ENCODE data around the gene PON3.
A peak's percentile ranks its signal among the peaks of the same experiment; 100 is the strongest.

Gene PON3

DNA sequence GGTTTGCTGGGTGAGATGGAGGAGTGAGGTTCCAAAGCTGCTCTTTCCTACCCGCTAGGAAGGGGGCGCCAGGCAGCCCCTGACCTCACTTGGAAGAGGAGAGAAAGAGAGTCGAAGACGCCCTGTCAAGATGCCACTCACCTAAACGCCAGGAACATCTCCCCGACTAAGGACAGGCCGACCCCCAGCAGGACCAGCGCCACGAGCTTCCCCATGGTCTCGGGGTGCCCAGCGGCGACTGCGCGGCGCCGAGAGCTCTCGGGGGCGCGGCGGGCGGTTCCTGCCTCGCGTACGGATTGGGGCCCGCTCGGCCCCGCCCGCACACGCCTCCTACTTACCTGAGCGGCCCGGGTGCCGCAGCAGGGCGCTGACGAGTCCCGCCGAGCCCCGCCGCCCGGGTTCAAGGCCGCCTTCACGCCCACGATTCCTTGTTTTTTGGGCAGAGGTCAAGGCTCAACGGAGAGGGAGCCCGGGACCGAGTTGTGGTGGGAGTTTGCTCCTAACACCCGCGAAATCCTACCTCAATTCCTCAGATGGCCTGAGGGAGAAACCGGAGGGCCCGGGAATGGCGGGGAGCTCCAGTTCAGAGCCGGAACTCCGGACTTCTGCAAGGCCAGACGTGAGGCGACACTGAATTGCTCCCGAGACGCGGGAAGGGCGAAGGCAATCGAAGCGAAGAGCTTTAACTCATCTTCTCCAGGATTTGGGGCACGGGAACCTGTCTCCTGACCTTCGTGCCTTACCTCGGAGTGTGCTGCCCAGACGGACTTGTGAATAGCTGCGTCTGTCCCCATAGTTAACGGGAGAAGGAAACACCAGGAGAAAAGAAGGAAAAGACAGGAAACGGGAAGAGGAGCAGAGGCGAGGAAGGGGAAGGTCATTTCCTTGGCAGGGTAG lies at the start of gene PON3:
PON3 (minus strand) TSS at position 240 of the 897 bp plus-strand sequence; CDS start at position 215, 25 bp downstream.
- peak in 1 of 2 donors; percentile 11 for DNase-seq

DNA sequence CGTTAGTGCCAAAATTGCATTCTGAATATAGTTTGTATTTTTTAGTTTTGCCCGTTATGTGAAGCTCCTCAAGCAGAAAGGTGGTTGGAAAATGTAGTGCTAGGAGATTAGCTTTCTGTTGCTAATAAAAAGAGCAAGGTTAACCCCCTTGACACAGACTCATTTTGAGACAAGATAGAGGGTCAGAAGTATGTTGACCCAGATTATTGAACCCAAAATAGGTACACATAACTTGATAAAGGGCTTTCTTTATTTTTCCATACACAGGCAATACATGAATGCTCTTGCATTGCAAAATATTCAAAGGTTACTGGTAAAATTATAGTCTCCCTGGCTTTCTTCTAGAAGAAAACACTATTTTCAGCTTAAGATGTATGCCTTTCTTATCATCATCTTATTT lies 48.6 kb upstream of the PON3 start:
- no peak for DNase-seq

DNA sequence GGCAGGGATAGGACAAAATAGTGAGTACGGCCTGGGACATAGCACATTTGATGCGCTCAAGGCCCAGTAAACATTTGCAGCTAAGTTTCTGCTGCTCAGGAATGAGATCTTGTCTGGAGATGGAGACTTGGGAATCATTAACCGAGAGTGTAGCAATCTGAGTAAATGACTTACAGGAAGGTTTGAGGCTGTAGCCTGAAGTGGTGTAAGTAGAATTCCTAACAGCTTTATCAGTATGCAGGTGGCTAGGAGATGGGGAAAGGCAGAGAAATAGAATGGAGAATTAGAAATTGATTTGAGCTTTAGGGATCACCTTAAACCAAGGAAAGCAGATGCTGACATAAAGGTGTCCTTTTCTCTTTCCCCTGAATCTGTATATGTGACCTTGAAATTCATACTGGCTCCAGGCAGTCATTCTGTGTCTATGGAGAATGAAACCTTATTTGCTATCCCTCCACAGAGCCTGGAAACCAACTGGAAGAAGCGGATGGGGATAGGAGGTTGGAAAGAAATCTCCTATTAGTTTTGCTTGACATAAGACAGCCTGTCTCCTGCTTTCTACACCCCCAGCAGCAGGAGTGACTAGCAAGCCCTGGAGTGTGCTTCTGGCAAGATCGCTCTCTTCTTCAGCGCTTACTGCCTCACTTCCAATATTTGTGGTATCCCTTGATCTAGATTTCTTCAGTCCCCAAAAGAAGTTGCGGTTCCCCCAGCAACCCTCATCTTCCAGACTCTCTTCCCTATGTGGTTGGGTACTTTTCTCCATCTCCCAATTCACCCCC lies 45.1 kb upstream of the PON3 start:
- no peak for DNase-seq

DNA sequence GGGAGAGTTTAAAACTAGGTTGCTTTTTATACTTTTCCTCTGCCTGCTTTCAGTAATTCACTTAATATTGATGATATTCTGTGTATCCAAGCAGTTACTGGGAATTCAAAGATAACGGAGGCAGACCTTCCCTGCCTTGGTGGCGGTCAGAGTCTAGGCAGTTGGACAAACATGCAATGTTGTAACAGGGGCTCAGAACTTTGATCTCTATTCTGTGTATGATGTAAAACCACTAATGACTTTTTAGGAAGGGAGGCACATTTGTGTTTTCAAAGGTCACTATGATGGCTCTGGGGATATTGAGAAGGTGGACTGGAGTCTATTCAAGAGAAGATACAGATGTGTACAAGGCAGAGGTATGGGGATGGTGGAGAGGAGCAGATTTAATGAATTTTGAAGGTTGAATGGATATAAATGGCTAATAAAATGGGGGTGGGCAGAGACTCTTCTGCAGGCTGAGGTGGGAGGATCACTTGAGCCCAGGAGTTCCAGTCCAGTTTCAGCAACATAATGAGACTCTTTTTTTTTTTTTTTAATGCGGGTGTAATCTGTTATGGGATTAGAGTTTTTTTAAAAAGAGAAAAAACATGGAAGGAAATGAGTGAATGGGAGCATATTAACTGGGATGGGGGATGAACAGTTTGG lies 44.3 kb upstream of the PON3 start:
- no peak for DNase-seq

GRCh38 chr7:95436407-95436806 lies 40.2 kb upstream of the PON3 start:
- DNase-seq, result no peak

DNA sequence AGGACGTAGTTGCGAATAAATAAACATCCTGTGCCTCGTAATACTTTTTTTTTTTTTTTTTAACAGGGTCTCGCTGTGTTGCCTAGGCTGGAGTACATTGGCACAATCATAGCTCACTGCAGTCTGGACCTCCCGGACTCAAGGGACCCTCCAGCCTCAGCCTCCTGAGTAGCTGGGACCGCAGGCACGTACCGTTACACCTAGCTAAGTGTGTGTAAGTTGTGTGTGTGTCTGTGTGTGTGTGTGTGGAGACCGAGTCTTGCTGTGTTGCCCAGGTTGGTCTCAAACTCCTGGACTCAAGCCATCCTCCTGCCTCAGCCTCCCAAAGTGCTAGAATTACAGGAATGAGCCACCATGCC lies 39.2 kb upstream of the PON3 start:
- DNase-seq, result no peak

- DNase-seq, result peak; percentile 19 to 36
Measured at GRCh38 chr7:95434557-95435421, 38.6 kb upstream of the PON3 start, which contains the start of gene PON2. Gene PON2, minus strand, starts transcription at chr7:95435028. Its CDS starts 77 bp downstream, at chr7:95434951.

- DNase-seq, result no peak
Measured at GRCh38 chr7:95433952-95434556, 37.9 kb upstream of the PON3 start.

DNA sequence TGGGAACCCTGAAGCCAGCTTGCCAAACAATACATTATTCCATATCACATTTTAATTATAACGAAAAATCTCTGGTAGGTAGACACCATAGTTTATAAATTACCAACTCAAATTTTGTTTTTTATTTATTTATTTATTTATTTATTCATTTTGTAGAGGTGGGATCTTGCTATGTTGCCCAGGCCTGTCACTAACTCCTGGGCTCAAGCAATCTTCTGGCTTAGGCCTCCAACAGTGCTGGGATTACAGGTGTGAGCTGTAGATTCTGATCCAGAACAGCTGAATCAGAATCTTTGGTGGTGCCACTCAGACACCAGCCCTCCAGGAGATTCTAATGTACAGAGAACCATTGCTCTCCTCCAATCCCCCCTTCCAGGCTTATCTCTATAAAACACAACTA lies 37.0 kb upstream of the PON3 start:
- no peak for DNase-seq

DNA sequence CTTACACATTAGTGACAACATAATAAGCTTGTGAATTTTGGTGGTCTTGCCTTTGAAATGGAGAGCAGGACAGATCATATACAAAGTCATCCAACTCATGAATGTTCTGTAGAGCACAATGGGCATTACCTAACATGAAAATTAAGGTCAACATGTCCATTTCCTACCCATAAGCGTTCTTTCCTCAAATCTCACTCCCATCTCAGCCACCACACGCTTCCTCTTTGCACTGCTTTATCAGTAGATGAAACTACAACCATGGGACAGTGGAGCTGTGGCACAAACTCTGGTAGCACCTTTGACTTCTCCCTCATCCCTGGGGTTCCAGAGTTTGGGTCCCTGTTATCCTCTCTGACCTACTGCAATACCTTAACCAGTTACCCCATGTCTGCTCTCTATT lies 36.4 kb upstream of the PON3 start:
- DNase-seq, result no peak

DNA sequence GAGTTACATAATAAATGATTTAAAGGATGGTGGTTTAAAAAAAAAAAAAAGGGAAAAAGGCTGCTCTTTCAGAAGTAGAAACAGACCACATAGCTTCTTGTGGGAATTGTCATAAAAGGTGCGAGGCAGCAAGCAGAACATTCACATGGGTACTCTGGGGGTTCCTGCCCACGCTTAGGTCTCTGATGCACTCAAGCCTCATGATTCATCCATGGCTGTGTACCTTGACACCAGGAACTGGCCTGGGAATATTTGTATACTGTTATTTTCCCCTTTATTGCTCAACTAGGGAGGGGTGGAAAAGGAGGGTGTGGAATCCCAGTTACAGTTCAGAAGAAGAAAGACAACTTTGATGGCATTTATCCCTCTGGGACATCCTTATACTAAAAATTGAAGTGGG lies 34.7 kb upstream of the PON3 start:
- DNase-seq, result no peak

DNA sequence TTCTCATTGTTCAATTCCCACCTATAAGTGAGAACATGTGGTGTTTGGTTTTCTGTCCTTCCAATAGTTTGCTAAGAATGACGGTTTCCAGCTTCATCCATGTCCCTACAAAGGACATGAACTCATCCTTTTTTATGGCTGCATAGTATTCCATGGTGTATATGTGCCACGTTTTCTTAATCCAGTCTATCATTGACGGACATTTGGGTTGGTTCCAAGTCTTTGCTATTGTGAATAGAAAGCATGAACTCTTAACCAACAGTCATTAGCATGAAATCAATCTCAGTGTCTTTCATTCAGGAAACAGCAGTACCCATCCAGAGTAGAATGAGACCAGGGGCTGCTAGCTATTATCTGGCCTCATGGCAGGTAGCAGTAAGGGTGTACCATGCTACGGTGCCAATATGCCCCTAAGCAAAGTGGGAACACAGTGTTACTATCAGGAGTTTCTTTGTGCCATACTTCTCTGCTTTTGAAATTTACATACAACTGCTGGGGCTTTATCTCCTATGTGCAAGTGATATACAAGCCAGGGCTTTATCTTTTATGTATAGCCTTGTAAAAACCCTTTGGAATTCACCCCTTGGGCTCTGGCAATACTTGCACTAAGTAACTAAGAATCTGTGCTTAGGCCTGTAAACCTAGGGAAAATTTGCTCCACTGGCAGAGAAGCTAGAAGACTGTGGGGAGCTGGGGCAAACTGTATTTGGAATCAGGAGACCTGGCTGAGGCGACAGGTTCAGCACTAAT lies 33.2 kb upstream of the PON3 start:
- no peak for DNase-seq

DNA sequence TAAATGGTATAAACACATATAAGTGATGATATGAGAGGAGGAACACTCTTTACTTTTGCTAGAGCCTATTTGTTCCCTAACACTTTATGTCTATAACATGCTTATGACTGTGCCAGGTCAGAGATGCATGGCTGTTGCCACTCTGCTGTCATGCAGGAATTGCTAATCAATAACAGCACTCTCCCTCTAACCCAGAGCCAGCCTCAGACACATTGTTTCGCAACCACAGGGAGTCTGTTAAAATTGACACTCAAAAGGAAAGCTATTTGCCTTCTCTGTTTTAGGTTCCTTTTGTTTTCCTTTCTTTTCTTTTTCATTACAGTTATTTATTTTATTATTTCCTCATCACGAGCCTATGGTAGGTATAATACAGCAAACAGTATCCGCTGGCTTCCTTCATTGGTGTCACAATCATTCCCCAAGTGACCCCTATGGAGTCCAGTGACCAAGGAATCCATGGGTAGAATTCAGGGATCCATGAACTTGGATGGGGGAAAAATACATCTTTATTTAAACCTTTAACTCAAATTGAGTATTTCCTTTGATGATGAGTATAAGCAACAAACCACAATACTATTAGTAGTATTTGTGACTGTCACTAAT lies 31.8 kb upstream of the PON3 start:
- no peak for DNase-seq

DNA sequence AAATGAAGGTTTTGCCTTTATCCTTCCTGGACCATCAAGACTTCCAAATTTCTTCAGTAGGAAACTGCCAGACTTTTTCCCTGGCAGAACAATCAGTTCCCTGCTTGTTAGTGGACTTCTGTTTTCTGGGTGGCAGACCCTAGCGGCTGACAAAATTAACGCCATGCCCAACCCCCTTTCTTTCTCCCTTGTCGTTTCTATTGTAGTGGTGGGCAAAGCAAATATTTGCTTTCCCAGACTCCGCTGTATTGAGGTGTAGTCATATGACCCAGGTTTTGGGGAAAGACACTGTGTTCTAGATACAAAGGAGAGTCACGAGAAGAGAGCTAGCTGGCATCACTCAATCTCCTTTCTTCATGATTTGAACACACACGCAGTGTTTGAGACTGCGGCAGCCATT lies 31.0 kb upstream of the PON3 start:
- DNase-seq, result no peak

- DNase-seq, result no peak
Measured at GRCh38 chr7:95425694-95426093, 29.5 kb upstream of the PON3 start.

DNA sequence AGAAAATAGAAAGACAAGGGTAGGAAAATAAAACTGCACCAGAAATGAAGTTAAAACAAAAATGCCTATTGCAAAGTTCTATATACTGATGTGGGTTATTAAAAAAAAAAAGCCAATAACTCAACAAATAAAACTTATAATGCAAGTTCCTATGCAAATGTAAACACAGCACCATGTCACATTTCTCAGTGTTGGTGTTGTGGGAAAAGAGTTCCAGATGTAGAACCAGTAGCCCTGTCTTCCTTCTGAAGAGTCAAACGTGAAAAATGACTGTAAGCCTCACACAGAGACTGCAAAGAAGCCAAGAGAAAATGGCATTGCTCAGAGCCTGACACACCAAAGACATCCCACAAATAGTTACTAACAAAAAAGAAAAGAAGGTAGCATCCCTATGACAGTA lies 28.5 kb upstream of the PON3 start:
- no peak for DNase-seq

GRCh38 chr7:95421847-95422444 lies 25.8 kb upstream of the PON3 start:
- DNase-seq, result no peak

- DNase-seq, result no peak
Measured at GRCh38 chr7:95421000-95421846, 25.0 kb upstream of the PON3 start.

- no peak for DNase-seq
Measured at GRCh38 chr7:95412075-95412474, 15.9 kb upstream of the PON3 start.
